GM18870 (cell line): ENCODE measurements around the gene IFI6.
A peak's percentile ranks its signal among the peaks of the same experiment; 100 is the strongest.

Experiments used
- ATAC-seq: cut with Tn5 transposase; IDR thresholded peaks from one replicate; pipeline ENCODE4 v1.9.1; 2021; ENCODE audit warnings: moderate library complexity; ENCODE audit not compliant: unreplicated experiment

The IFI6 gene

DNA sequence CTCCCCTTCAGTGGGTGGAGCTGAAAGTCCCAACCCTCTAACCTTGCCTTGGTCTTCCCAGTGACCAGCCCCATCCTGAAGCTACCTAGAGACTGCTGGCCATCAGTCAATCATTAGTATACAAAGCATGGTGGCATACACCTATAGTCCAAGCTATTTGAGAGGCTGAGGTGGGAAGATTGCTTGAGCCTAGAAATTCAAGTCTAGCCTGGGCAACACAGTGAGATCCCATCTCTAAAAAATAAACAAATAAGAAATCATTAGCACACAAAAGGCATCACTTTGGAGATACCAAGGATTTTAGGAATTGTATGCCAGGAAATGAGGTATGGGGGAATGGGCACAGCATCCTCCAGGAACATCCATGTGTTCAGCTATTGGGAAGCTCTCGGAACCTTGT is 4.4 kb upstream of the IFI6 start:
- no peak for ATAC-seq

DNA sequence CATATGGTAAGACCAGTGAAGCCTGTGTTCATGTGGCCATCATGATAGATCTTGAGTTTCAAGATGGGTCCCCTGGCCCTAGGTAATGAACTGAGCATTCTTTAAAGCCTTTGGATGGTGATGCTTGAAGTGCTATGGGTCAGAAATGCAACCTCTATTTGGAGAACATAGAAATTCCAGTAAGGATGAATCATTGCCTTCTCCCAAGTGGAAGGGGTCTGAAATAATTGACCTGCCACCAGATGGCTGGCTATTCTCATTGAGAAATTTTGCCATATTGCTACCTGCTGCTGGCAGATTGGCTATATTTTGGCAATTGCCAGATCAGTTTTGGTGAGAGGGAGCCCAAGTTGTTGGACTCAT is 739 bp upstream of the IFI6 start:
- no peak for ATAC-seq

DNA sequence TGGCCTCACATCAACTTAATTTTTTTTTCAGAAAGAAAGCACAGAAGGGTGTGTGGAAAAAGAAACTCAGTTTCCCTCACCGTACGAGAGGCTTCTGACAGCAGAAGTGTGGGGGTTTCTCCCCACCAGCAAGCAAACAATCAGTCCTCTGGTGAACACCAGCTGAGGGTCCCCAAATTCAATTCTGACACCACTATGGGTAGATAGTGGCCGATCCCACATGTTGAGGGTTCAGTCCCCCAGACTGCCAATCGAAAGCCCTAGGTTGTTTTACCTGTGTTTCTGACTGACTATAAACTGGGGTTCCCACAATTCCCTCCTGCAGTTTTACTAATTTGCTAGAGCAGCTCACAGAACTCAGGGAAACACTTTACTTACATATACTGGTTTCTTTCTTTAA is 2.1 kb downstream of the IFI6 start:
- ATAC-seq, result no peak

DNA sequence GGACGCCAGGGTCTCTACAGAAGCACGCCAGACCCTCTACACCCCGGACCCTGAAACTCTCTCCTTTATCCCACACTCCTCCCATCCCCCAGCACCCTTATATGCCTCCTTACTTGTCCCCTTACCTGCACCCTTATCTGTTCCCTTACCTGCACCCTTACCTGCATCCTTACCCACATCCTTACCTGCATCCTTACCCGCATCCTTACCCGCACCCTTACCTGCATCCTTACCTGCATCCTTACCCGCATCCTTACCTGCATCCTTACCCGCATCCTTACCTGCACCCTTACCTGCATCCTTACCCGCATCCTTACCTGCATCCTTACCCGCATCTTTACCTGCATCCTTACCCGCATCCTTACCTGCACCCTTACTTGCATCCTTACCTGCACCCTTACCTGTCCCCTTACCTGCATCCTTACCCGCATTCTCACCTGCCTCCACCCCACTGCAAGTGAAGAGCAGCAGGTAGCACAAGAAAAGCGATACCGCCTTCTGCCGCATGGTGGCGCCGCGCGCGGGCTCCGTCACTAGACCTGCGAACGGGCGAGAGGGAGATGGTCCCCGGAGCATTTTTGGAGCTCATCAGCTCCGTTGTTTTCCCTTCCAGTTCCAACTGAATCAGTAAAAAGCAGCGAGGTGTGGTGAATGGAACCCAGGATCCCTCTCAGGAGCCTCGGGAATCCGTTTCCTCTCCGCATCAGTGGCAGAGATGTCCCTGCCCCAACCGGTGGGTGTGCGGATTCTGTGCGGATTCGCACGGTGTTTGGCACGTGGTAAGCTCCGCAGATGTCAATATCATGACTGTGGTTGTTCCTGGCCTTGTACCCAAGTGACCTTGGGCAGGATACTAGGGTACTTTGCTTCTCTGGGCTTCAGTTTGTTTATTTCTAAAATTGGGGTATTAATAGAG is 2.9 kb downstream of the IFI6 start:
- ATAC-seq, result no peak

DNA sequence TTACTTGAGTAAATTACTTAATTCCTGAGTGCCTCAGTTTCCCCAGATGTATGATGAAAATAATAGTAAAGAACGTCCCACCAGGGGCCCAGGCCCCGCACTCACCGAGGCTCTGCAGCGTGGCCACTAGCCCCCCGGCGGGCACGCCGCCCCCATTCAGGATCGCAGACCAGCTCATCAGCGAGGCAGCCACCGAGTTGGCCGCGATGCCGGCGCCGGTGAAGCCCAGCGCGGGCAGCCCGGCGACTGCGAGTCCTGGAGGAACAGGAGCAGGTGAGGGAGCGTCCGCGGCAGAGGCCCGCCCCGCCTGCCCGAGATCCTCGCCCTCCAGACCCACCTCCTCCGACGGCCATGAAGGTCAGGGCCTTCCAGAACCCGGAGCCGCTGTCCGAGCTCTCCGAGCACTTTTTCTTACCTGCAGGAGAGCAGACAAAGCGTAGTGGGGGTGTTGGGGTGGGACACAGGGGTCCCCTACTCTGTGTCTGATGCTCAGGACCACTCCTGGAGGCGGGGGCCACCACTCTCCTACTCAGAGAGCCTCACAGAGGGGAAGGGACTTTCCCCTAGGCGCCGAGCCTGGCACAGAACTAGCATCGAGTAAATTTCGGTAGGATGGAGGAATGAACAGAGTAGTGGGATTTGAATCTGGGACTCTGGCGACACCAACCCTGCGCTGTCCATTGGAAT is 3.7 kb downstream of the IFI6 start:
- ATAC-seq, result no peak

DNA sequence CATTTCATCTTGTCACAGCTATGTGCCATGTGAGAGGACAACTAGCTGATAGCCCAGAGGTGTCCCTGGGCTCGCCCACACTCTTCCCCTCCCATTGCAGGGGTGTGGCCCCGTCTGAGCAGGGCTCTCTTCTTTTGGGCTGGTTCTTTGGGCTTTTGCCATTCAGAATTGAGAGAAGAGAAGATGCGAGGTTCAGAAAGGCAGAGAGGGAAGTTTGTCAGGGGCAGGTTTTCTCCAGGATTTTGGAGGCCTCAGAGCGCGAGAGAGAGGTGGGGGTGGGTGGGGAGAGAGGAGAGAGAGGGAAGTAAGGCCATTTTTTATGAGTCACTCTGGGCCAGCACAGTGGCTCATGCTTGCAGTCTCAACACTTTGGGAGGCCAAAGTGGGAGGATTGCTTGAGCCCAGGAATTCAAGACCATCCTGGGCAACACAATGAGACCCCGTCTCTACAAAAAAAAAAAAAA is 5.2 kb downstream of the IFI6 start:
- ATAC-seq, result no peak

DNA sequence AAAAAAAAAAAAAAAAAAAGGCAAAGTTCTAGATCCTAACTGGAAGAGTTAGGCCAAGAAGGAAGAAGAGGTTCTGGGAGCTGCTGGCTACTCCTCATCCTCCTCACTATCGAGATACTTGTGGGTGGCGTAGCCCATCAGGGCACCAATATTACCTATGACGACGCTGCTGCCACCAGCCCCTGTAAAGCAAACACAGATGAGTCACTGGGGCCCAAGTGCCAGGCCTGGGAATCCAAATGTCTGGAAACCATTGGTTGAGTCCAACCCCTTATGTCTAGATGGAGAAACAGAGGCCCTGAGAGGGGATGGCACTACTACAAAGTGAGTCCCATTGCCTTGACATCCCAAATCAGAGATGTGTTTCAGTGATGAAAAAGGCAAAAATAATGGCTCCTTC is 5.7 kb downstream of the IFI6 start:
- ATAC-seq, result no peak

DNA sequence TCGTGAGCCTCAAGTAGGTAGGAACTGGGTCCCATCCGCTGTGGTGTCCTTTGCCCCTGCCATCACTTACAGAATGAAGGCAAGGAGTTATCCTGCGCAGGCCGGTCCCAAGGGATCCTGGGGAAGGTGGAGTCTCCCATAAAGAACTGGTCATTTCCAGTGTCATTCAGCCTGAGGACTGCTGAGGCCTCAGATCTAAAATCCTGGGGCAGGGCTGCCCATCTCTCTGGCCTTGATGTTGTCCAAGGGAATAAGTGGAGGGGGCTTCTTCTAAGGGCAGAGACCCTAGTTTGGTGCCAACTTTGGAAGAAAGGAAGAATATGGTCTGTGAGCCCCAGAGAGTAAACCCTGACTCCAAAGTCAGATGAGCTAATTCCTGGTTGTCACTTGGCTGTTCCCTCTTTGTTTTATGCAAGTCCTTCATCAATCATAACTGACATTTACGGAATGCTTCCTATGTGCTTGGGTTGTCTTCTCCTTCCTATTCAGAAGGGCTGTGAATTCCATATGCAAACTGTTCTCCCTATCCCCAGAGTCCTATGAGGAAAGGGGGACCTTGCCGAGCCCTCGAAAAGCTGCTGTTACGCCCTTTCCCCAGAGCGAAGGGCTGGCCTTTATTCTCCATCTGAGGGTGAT is 6.9 kb downstream of the IFI6 start:
- ATAC-seq, result no peak

DNA sequence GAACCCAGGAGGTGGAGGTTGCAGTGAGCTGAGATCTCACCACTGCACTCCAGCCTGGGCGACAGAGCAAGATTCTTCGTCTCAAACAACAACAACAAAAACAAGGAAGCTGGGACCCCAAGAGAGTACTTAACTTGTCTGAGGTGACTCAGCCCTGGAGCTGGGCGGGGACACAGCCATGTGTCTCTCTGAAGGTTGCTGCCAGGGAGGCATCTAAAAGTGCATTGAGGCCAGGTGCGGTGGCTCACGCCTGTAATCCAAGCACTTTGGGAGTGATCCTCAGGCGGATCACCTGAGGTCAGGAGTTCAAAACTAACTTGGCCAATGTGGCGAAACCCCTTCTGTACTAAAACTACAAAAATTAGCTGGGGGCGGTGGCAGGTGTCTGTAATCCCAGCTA is 7.7 kb downstream of the IFI6 start:
- ATAC-seq, result no peak

DNA sequence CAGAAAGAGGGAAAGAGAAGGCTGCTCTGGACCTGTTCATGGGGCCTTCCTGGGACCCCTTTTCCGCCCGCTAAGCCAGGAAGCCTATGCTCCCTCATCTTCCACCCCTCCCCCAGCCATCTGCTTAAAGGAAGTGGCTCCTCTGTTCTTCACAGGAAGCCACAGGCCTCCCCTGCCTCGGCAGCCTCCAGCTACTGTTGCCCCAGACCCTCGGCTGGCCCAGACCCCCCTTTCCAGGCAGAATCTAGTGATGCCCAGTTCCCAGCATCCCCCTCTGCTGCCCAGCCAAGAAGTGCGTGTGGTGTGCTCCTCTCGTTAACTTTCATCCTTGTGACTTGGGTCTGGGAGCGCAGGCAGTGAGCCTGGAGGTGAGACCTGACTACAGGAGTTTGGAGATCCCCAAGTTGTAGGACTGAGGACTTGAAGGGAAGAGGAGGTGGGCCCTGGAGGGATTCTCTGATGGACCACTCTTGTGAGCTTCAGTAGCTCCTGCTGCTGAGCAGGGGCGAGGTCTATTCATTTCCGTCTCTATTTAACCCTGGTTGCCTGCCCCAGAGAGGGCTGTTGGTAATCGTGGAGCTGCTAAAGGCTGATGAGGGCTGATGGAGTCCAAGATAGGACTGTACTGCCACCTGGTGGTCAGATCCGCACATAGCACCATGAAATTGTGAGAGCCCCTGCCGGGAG is 9.1 kb downstream of the IFI6 start:
- no peak for ATAC-seq

DNA sequence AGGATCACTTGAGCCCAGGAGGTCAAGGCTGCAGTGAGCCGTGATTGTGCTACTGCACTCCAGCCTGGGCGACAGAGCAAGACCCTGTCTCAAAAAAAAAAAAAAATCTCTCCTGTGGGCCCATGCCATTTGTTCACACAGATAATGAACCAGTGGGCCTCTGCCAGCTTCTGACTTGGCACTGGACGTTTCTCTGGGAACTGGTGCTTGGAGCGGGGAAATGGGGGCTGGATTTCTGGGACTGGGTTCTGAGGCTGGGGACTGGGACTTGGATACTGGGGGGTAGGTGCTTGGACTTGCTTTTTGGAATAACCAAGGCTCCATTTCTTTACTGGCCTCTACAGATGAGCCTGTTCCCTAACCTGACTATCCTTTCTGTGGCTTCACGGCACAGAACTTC is 9.7 kb downstream of the IFI6 start:
- no peak for ATAC-seq

DNA sequence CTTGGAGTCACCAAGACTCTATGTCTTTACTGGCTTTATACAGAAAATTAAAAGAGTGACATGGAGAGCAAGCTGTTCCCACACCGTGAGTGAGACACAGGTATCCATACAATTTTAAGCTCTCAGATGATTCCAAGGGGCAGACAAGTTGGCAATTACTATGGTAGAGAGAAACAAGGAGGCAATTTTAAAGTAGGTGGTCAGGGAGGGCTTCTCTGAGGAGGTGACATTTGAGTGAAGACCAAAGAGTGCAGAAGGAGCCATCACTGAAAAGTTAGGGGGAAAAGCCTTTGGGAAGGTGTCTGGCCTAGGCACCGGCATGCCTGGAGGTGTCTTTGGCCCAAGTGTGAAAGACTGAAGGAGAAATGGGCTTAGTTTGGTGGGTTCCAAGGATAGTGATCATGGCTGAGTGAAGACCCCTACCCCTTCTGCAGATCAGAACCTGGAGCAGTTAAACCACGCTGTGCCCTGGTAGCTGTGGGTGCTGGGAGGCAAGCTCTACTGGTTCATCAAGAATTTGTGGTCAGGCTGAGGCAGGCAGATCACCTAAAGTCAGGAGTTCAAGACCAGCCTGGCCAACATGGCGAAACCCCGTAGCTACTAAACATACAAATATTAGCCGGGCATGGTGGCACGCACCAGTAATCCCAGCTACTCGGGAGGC is 10.4 kb downstream of the IFI6 start:
- ATAC-seq, result no peak

DNA sequence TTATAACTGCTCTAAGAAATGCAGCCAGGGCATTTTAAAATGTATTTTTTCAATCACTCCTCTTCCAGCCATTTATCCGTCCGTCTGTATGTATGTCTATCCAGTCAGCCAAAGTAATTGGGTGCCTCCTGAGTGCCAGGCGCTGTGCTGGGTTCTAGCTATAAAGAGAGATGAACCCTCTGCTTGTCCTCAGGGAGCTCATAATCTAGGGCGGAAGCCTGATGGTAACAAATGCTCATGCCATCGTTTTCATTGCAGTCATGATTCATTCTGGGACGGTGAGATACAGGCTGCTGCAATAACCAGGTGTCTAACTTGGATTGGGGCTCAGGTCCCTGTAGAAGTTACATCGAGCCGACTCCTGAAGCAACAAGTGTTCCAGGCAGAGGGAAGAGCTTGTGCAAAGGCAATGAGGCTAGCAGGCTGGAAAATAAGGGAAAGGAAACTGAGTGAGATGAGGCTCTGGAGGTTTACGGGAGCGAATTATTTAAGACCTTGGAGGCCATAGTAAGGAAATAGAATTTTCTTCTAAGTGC is 11.6 kb downstream of the IFI6 start:
- ATAC-seq, result no peak

DNA sequence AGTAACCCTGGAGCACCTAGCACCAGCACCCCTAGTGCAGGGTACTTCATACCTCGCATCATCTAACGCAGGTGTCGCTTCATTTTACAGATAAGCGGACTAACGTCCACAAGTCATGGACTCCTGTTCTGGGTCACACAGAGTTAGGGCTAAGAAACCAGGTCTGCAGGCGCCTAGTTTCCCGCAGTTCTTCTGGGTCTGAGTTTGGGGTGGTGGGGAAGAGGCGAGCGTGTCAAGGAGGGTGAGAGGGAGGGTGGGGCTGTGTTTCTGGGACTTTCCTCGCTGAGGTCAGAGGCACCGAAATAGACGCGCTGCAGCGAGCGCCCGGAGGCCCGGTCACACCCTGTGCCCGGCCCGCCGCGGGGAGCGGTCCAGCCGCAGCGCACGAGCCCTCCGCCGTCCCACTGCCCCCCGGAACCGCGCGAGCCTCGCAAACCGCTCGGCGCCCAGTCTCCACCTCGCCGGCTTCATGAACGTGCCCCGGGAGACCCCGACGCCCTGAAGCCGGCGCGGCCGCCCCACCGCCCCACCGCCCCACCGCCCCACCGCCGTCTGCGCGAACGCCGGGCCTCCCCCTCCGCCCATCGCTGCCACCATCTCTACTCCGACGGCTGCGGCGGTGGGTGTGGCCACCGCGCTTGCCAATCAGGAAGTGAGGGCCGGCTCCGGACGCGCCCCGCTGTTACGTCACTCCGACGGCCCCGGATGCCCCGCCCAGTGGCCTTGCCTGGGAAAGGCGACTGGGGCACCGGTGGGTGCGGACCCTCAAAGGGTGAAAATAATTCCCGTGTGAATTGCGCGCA is 12.3 kb downstream of the IFI6 start:
- ATAC-seq, result peak; percentile 34

DNA sequence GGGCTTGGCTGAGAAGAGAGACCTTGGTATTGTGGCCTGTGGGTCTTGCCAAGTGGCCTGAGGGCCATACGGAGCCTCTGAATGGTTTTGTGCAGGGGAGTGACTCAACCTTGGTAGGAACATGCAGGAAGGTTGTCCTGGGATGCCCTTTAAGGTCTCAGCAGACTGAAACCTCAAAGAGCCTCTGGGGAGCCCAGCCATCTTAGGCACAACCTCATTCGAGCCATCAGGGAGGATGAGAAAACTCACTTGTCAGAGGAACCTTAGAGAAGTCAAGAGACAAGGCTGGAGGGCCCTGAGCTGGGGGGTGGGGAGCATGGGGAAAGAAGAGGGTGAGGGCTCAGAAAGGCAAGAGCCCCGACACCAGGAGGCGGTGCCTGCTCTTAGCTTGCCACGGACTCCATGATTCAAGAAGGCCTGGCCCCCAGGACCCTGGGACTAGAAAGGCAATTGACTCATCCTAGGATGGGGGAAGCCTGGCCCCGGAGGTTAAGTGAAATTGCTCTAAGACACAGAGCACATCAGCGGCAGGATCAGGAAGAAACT is 13.0 kb downstream of the IFI6 start:
- peak; percentile 16 for ATAC-seq

DNA sequence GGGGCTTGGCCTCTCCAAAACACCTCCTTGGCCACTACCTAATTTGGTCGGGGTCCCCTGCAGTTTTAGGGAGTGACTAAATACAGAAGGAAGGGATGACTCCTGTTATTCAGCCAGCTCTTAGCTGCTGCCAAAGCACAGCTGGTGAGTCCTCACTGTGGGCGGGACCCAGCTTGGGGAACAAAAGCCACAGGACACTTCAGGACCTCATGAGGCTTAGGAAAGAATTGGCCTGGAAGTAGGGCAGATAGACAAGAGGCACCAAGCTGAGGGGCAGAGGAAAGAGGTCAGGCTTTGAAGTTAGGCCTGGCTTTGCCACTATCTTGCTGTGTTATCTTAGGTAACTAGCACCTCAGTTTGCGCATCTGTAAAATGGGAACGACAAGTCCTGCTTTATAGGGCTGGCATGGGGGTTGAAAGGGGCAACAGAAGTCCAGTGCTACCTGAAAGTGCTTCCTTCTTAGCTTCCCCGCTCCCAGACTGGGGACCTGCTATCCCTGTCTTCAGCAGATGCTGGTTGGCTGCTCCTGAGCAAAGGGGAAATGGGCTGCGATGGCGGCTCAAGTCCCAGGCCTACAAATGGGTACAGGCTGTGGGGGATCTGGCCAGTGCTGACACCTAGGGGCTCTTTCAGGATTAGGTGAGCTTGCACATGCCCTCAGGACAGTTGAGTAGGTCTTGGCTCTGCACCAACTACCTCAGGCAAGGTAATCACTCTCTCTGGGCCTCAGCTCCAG is 15.7 kb downstream of the IFI6 start:
- no peak for ATAC-seq

DNA sequence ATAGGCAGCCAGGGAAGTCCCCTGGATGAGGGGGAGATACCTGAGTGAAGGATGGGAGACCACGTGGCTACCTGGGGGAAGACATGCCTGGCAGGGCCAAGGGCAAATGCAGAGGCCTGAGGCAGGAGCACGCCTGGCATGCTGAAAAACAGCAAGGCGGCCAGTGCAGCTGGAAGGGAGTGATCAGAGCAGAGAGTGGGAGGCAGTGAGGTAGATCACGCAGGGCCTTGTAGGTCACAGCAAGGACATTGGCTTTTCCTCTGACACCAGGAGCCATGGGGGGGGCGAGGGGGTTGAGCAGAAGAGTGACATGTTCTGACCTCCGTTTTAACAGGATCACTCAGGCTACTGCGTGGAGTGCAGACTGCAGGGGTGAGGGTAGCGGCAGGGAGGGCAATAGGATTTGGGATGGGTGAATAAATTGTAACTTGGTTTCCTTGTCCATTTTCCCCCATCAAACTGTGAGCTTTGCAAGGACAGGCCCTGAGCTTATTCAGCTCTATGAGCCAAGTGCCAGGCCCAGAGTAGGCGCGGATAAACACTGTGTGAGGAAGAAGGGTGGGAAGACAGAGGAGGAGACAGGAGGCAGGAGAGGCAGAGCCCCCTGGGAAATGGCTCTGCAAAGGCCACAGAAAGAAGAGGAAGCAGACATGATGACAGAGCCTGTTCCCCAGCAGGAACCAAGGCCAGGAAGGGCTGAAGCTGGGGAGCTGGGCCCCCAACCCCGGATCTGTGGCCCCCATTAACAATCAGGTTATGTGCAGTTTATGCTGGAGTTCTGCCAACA is 16.6 kb downstream of the IFI6 start:
- ATAC-seq, result no peak
